Subcutaneous abdominal adipose tissue (tissue), 5 donors: ENCODE data around the gene TMEM217.

Experiments used
- H3K27ac ChIP-seq: one replicate; pipeline ENCODE4 v1.7.0; 2013; ENCODE audit warnings: low read depth, mild to moderate bottlenecking, inconsistent platforms, low read length, moderate library complexity
- H3K27me3 ChIP-seq, 5 donors: one replicate each; pipeline ENCODE4 v1.7.0; 2013; ENCODE audit warnings: low read length in 5 of 5, inconsistent platforms in 1 of 5; ENCODE audit not compliant: control insufficient read depth in 5 of 5, insufficient read depth in 4 of 5
- H3K36me3 ChIP-seq, 5 donors: one replicate each; pipeline ENCODE4 v1.7.0; 2013; ENCODE audit warnings: low read length in 5 of 5; ENCODE audit not compliant: control insufficient read depth in 5 of 5, insufficient read depth in 5 of 5
- H3K4me1 ChIP-seq, 5 donors: one replicate each; pipeline ENCODE4 v1.7.0; 2013; ENCODE audit warnings: low read length in 5 of 5, mild to moderate bottlenecking in 3 of 5, moderate library complexity in 1 of 5; ENCODE audit not compliant: control insufficient read depth in 5 of 5, insufficient read depth in 5 of 5
- H3K4me3 ChIP-seq, 5 donors: one replicate each; pipeline ENCODE4 v1.7.0; 2013; ENCODE audit warnings: low read length in 5 of 5, low read depth in 1 of 5
- H3K9ac ChIP-seq, 5 donors: one replicate each; pipeline ENCODE4 v1.7.0; 2013; ENCODE audit warnings: low read length in 5 of 5, mild to moderate bottlenecking in 4 of 5, moderate library complexity in 3 of 5
- H3K9me3 ChIP-seq, 5 donors: one replicate each; pipeline ENCODE4 v1.7.0; 2013; ENCODE audit warnings: low read length in 5 of 5; ENCODE audit not compliant: control insufficient read depth in 5 of 5
- donor health status: healthy.
- donor health status: healthy.
- donor health status: healthy.
- donor health status: healthy.
- donor health status: healthy.

Gene TMEM217

DNA sequence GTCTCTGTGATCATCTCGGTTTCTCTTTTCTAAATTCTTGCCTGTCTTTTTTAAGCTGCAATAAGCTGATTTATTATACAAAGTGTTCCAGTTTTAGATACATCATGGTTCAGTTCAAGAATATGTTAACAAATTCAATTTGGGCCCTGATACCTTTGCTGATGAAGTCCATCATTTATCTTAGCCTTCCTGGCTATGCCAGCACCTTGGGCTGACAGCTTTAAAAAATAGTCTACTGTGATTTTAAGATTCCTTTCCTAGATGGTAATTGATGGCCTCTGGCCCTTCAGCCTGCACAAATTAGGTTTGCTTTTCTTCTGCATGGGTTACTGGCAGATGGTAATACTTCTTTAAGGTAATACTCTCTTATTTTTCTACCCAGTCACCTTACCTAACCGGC lies 7.1 kb upstream of the TMEM217 start:
- Histone ChIP-seq H3K4me1 (peaks cover 0 to 2% (median 0%) of the 10 kb centered on the region in 5 donors), H3K27me3 (no peaks in the 10 kb centered on the region), H3K4me3 (no peak overlapping the region), H3K27ac (no peak overlapping the region), H3K9me3 (no peaks in the 10 kb centered on the region), H3K9ac (no peak overlapping the region), H3K36me3 (peaks cover 0 to 9% (median 0%) of the 10 kb centered on the region in 5 donors)

DNA sequence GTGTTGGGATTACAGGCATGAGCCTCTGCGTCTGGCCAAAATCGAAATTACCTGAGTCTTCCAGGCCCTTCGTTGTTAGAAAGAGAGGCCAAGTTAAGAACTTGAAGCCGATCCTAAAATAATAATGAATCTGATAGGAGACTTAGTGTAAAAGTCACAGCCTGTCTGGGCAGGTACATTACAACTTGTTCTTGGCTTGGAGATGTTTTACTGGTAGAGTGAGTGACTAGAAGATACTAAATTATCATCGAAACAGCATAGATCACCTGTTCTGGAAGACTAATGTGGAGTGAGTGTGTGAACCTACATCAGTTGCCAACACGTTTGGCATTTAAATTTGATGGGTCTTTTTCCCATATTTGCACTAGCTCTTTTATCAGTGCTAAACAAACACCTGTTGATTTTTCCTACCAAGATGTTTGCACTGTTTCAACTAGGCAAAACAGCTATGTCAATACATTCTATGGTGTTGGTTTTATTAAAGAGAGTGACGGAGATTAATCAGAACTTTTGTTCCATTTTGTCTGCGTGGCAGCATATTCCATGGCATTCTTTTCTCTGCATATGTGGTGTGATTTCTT lies 4.6 kb upstream of the TMEM217 start:
- H3K9me3 ChIP-seq, result no peaks in the 10 kb centered on the region
- H3K36me3 ChIP-seq, result no peaks in the 10 kb centered on the region
- H3K27ac ChIP-seq, result no peak overlapping the region
- peaks cover 0 to 22% (median 13%) of the 10 kb centered on the region in 5 donors for H3K4me1 ChIP-seq
- H3K4me3 ChIP-seq, result no peak overlapping the region
- no peaks in the 10 kb centered on the region for H3K27me3 ChIP-seq
- H3K9ac ChIP-seq, result no peak overlapping the region

DNA sequence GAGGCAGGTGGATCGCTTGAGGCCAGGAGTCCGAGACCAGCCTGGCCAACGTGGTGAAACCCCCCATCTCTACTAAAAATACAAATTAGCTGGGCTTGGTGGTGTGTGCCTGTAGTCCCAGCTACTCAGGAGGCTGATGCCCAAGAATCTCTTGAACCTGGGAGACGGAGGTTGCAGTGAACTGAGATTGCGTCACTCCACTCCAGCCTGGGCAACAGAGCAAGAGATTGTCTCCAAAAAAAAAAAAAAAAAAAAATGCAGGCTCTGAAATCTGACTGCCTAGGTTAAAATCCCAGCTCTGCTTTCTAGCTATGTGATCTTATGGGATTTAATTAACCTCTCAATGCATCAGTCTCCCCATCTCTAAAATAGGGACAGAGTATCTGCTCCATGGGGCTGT lies 3.3 kb upstream of the TMEM217 start:
- no peak overlapping the region for H3K4me3 ChIP-seq
- no peaks in the 10 kb centered on the region for H3K27me3 ChIP-seq
- peaks cover 0 to 26% (median 19%) of the 10 kb centered on the region in 5 donors for H3K4me1 ChIP-seq
- no peak overlapping the region for H3K27ac ChIP-seq
- H3K36me3 ChIP-seq, result no peaks in the 10 kb centered on the region
- no peaks in the 10 kb centered on the region for H3K9me3 ChIP-seq
- no peak overlapping the region for H3K9ac ChIP-seq

DNA sequence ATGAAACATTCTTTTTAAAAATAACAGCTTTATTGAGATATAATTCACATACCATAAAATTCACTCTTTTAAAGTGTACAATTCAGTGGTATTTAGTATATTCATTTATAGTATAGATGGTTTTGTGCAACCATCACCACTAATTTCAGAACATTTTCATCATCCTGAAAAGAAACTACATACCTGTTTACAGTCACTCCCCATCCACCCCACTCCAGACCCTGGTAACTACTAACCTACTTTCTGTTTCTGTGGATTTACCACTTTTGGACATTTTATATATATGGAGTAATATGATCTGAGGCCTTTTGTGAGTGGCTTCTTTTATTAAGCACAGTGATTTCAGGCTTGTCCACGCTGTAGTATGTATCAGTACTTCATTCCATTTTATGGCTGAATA lies 2.5 kb upstream of the TMEM217 start:
- Histone ChIP-seq H3K27me3 (no peaks in the 10 kb centered on the region), H3K27ac (no peak overlapping the region), H3K9me3 (no peaks in the 10 kb centered on the region), H3K4me3 (no peak overlapping the region), H3K4me1 (peaks cover 0 to 26% (median 19%) of the 10 kb centered on the region in 5 donors), H3K9ac (no peak overlapping the region), H3K36me3 (no peaks in the 10 kb centered on the region)

DNA sequence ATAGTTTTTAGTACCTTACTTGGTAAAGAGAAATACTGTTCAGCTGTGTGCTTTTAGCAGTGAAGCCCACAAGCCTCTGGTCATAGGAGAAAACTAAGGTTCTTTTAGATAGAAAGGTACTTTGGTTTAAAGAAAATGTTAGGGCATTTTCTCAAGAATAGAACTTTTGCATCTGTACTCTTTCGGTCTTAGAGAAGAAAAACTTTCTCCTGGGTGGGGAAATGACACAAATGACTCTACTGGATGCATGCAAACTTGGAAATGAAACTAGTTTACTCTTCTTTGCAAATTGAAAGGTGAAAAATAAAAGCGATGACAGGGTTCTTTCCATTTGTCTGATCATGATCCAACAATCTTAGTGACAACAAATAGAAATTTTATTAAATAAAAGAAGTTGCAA lies 2.1 kb upstream of the TMEM217 start:
- H3K4me3 ChIP-seq, result no peak overlapping the region
- no peaks in the 10 kb centered on the region for H3K27me3 ChIP-seq
- H3K9me3 ChIP-seq, result no peaks in the 10 kb centered on the region
- peaks cover 0 to 26% (median 19%) of the 10 kb centered on the region in 5 donors for H3K4me1 ChIP-seq
- H3K27ac ChIP-seq, result peak overlapping the region; percentile 51
- H3K9ac ChIP-seq, result no peak overlapping the region
- no peaks in the 10 kb centered on the region for H3K36me3 ChIP-seq

DNA sequence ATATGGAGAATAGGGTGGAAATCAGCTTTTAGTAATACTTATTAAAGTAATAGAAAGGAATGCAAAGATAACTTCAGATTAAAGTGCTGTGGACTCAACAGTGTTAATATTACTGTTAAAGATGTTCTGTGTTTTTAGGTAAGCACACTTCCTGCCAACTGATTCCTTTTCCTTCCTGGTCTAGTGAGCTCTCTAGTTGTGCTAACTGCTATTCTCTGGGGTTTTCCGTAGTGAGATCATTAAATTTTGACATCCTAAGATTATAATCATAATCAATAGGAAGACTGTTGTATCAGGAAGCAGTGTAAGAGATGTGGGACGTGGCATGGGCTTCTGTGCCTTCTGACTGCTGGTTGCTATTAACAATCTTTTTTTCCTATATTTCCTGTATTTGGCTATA lies 1.2 kb upstream of the TMEM217 start:
- no peaks in the 10 kb centered on the region for H3K9me3 ChIP-seq
- no peaks in the 10 kb centered on the region for H3K27me3 ChIP-seq
- H3K36me3 ChIP-seq, result no peaks in the 10 kb centered on the region
- H3K4me1 ChIP-seq, result peaks cover 0 to 26% (median 19%) of the 10 kb centered on the region in 5 donors
- no peak overlapping the region for H3K4me3 ChIP-seq
- H3K27ac ChIP-seq, result peak overlapping the region; percentile 51
- H3K9ac ChIP-seq, result no peak overlapping the region

DNA sequence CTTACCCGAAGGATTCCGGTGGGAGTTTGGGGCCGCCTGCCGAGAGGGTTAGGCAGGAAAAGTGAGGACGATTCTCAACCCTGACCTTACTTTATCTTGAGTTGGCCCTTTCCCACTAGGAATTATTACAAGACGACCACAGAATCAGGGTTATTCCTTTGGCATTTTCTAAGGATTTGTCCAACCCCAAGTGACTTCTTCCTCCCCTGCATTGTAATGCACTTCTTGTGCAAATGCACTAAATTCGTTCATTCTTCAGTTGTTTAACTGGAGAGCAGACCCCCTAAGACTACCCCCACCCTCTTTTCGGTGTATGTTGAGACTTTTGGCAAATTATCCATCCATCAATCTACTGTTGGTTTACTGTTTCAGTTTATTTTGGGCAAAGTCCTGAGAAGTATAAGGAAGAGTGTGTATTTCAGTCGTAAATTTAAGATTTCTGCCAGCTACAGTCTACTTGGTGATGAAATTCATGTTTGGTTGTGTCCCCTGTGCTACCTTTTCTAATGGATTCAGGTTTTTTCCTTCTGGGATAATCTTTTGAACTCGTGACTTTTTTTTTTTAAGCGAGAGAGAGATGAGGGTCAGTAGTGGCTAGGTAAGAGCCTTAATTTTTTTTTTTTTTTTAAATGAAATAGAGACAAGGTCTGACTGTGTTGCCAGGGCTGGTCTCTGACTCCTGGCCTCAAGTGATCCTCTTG lies 611 bp upstream of the TMEM217 start:
- peak overlapping the region; percentile 77 for H3K27ac ChIP-seq
- peak overlapping the region; percentile 81 to 96 (median 93) for H3K4me3 ChIP-seq
- H3K9me3 ChIP-seq, result no peaks in the 10 kb centered on the region
- H3K27me3 ChIP-seq, result no peaks in the 10 kb centered on the region
- H3K4me1 ChIP-seq, result peaks cover 0 to 26% (median 19%) of the 10 kb centered on the region in 5 donors
- peak overlapping the region in 4 of 5 donors; percentile 85 to 98 (median 94) for H3K9ac ChIP-seq
- H3K36me3 ChIP-seq, result no peaks in the 10 kb centered on the region

- peak overlapping the region in 3 of 5 donors; percentile 7 to 92 (median 54) for H3K9ac ChIP-seq
- H3K4me1 ChIP-seq, result peaks cover 0 to 26% (median 19%) of the 10 kb centered on the region in 5 donors
- H3K36me3 ChIP-seq, result no peaks in the 10 kb centered on the region
- H3K4me3 ChIP-seq, result peak overlapping the region; percentile 38 to 96 (median 88)
- peak overlapping the region; percentile 77 for H3K27ac ChIP-seq
- no peaks in the 10 kb centered on the region for H3K9me3 ChIP-seq
- H3K27me3 ChIP-seq, result no peaks in the 10 kb centered on the region
Observed at GRCh38 chr6:37257320-37257633, 667 bp downstream of the TMEM217 start.

DNA sequence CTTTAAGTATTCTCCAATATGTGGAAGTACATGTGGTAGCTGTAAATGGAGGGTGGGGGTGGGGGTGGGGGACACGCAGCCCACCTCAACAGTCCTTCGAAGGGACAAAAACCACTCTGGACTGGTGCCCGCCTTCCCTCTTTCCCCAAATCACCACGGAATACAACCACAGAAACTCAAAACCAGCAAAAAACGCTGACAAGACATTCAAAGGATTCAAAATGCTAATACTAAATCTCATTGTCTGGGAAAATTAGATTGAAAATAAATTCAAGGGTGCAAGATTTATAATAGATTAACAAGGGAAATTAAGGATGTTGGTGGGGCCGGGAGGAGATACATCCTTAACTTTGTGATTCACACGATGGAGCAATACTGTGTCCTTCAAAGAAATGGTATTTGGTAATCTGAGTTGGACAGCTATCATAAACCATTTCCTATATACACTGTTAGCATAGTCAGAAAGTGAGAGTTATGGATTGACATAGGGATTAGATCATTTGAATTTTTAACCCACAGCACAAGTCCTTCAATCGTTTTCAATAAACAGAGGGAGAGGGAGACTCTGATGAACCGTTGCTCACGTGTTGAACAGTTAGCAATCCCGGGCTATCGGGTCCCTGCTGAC lies 1.1 kb downstream of the TMEM217 start:
- Histone ChIP-seq H3K27me3 (no peaks in the 10 kb centered on the region), H3K4me1 (peaks cover 0 to 26% (median 19%) of the 10 kb centered on the region in 5 donors), H3K9me3 (no peaks in the 10 kb centered on the region), H3K36me3 (no peaks in the 10 kb centered on the region), H3K27ac (no peak overlapping the region), H3K9ac (peak overlapping the region in 2 of 5 donors; percentile 7 to 54), H3K4me3 (peak overlapping the region; percentile 38 to 96 (median 88))

- peaks cover 0 to 25% (median 19%) of the 10 kb centered on the region in 5 donors for H3K4me1 ChIP-seq
- no peak overlapping the region for H3K27ac ChIP-seq
- no peak overlapping the region for H3K4me3 ChIP-seq
- H3K9me3 ChIP-seq, result no peaks in the 10 kb centered on the region
- no peak overlapping the region for H3K9ac ChIP-seq
- H3K27me3 ChIP-seq, result no peaks in the 10 kb centered on the region
- H3K36me3 ChIP-seq, result no peaks in the 10 kb centered on the region
Observed at GRCh38 chr6:37254881-37255280, 3.1 kb downstream of the TMEM217 start.
